Activated CD4-positive, CD25-positive, alpha-beta regulatory T cell treated with anti-CD3 and anti-CD28 coated beads, Interleukin-2, amount 50 U/mL, for 24 hours (primary cell): ENCODE measurements around the gene DUSP1.

ENCODE experiments used
- ATAC-seq, 2 donors: fragments of 150-1000 bp; cut with Tn5 transposase; one replicate each; pipeline ENCODE4 v1.10.0; 2021; ENCODE audit warnings: mild to moderate bottlenecking in 1 of 2, moderate library complexity in 1 of 2

DUSP1 gene

DNA sequence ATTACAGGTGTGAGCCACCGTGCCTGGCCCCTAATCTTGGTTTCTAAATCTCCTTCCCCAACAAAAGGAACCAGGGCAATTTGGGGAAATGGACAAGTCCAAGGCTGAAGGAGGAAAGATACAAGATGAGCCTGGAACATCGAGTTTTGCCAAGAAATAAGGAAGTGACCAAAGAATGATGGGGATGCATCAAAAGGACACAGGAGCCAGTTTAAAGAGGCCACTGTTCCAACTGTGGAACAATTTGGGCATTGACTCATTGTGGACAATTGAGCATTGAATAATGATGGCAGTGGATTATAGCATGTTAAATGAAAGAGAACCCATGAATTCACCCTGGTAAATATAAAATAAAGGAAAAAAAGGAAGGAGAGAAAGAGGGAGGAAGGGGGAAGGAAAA, 47.5 kb downstream of the DUSP1 start:
- no peak for ATAC-seq

DNA sequence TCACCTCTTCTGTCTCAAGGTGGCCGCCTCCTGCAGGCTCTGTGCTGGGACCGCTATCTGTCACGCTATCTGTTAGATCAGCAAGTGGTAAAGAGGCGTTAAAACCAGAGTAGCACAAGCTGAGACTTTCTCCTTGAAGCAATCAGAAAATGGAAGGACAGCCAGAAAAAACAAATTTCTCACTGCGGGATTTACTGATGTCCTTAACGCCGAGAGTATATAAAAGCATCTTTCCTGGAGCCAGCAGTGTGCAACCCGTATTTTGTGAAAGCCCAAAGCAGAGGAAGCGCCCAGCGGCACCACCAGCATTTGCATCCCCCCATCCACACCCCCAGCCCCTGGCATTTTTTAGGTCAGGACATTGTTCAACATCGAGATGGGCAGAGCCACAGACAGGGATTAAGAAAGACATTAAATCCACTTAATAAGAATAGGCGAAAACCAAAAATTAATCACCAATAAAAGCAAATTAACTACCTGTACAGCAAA, 48.6 kb downstream of the DUSP1 start:
- no peak for ATAC-seq

DNA sequence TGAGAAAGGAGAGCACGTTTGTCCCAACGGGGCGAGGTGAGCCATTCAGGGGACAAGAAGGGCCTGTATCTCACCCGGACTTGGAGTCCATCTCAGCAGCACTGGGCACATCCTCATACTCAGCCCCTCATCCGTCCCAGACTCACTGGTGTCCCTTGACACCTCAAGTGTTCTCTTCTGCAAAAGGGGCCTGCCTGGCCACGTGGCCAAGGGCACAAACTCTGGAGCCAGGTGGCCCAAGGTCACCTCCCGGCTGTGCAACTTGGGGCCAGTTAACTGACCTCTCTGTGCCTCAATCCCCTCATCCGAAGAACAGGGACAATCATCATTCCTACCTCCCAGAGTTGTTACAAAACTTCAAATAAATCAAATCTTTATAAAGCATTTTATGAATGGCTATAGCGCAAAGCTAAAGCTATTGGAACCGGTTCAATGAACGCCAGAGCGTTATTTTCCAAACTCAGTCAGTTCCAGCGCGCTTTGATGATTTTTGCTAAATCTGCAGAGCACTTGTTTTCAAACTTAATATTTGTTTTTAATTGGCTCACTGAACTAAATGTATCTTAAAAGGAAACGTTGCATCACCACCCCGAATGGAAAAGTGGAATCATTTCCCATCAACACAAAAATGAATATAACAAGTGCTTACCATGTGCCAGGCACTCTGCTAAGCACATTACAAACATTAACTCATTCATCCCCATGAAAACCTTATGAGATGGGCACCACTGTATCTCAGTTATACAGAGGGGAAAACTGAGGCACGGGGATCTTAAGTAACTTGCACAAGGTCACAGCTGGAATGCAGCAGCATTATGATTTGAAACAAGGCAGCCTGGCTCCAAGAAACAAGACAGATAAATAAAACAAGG, 49.3 kb downstream of the DUSP1 start:
- no peak for ATAC-seq

DNA sequence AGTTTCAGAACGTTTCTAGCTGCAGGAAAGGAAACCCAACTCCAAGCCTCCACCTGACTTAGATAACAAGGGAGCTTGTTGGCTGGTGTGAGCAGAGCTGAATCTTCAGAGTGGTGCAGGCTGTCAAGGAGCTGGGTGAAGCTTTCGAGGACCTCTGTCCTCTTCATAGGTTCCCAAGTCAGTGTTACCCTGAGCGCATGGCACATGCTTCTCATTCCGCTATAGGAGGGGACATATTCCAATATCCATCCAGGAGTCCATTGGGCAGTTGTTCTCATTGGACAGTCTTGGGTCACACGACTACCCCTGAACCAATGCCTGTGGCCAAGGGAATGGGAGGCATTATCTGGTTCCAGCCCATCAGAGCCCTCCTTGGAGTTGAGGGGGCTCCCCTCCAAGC, 50.3 kb downstream of the DUSP1 start:
- ATAC-seq, result no peak

DNA sequence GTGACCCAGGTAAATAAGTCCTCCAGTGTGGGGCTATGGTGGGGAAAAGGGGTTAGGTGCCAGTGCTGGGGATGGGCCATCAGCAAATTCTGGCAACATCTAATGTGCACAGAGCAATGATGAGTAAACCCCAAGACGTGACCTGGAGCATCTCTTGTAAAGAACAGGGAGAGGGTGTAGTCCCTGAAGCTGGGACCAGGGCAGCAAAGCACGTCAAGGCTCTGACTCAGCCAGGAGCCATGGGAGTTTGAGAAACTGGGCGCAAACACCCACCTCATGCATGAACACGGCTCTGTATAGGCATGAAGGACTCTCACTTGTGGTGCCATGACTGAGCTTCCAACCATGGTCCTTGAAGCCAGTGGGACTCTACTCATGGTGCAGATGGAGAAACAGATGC, 51.8 kb downstream of the DUSP1 start:
- no peak for ATAC-seq

DNA sequence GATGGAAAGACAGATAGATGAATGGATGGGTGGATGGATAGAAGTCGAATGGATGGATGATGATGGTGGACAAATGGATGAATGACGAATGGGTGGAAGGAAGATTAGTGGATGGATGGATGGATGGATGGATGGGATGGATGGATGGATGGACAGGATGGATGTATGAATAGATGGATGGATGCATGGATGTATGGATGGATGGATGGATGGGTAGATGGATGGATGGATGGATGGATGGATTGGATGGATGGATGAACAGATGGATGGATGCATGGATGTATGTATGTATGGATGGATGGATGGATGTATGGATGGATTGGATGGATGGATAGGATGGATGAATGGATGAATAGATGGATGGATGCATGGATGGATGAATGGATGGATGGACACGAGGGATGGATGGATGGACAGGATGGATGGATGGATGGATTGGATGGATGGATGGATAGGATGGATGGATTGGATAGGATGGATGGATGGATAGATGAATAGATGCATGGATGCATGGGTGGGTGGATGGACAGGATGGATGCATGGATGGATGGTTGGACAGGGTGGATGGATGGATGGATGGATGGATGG, 52.4 kb downstream of the DUSP1 start:
- ATAC-seq, result no peak
